Measurements from ENCODE around the gene ZSWIM8.
"Not testable (repeated sequence)": the region's sequence is repeated elsewhere in the genome, so short reads cannot be mapped to it uniquely, and the experiment has no call there.

ZSWIM8 gene

DNA sequence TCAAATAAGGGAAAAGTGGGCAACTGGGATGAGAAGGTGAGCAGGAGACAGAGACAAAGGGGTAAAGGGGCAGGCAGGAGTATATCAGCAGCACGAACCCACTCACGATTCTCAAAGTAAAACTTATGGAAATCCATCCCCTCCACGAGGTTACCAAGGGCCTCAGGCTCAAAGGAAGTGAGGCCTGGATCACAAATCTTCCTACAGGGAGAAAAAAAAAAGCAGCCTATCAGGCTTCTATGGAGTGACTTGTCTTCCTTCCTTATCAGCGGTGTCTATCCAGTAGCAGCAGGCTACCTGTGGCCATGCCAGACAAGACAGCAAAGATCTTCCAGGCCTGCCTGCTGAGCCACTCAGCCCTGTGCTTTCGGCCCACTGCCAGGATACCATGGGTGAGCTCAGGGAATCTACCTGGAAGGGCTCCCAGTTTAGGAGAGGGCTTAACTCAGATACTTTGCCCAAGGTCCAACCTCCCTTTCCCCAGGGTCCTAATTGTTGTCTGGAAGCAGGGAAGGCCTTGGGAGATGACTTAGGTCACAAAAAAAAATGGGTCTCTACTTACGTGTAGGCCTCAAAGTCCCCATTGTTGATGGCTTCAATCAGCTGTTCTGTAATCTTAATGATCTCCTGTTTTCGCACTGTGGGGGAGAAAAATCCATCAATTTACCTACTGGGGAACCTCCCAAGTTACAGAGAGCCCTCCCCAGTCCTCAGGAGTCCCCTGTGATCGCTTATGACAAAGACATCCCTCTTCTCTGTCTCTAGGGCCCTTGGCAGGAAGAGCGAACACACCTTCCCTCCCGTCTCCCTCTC, 31.7 kb downstream of the ZSWIM8 start:
- no peak for DNase-seq

DNA sequence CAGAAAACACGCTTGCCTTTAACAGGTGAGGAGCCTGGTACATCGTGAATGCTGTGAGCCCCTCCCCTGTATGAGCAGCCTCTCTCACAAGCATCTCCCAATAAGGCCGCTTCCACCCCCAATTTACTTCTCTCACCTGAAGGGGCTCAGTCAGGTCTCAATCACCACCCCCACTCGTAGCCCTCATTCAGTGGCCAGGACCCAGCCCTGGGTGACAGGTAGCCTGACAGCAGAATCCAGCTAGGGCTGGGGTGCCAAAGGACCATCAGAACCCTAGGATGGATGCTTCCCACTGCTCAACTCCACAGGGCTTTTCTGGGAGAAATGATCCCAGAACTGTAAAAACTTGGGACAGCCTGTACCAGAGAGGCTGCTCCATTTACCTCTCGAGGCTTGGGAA, 32.4 kb downstream of the ZSWIM8 start:
- DNase-seq, result no peak

DNA sequence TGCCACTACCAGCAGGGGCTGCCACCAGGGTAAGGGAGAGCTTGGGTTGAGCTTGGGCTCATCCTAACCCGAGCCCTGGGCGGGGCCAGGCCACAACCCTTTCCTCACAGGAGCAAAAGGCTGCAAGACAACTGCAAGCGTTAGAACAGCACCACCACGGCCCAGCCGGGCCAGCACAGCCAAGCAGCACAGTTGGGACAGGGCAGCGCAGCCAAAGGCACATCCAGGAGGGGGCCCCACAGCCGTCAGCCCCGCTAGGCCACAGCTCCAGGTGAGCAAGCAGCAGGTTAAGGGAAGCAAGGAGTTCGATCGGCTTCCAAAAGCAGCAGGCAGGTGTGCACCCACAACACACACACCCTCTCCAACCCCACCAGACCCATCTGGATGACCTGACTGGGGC, 33.0 kb downstream of the ZSWIM8 start:
- no peak for DNase-seq

DNA sequence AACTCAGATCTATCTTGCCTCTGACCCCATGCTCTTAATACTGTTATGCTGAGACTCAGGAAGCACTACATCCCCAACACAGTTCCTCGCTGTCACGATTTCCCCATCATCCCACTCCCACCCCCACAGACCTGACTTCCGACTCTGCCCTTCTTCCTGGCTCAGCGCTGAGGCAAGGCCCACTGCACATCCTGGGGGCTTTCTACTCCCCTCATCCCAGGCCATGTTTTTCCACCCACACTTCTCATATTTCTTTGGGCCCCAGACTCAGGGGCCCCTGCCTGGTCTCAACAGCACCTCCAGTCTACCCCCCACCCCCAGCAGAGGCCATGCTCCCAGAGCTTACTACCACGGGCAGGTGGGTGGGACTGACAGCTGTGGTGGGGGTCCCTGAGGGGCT, 33.7 kb downstream of the ZSWIM8 start:
- no peak for DNase-seq

DNA sequence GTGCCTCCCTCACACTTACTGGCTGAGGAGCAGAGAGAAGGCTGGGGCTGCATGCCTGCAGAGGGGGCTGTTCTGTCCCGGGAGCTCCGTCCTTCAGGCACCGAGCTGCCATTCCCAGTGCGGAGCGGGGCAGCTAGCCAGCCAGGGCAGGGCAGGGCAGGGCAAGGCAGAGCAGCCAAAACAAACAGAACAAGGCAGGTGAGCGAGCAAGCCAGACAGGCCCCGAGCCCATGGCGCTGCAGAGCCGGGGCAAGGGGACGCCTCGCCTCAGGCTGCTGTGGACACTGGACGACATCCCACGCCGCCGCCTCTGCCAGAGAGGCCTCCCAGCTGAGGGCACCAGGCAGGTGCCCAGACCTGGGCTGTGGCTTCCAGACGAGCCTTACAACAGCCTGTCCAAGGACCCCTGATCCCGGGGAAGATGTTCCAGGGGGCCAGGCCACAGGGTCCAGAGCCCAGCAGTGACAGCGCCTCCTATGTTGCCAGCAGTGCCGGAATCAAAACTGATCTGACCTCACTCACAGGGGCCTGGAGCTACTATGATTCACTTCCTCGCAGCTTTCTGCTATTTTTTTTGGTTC, 34.2 kb downstream of the ZSWIM8 start:
- no peak for DNase-seq

DNA sequence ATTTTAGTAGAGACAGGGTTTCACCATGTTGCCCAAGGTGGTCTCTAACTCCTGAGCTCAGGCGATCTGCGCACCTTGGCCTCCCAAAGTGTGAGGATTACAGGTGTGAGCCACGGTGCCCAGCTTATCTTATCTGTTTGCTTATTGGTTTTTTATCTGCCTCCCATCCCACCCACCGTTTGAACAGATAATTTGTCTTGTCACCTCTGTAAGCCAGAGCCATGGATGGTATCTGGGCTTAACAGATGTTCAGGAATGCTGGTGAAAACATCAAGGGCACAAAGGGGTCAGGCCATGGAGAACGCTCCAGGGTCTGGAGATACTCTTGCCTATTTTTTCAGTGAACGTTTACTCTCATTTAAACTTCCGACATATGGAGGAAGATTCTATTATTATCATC, 38.0 kb downstream of the ZSWIM8 start:
- DNase-seq, result no peak

DNA sequence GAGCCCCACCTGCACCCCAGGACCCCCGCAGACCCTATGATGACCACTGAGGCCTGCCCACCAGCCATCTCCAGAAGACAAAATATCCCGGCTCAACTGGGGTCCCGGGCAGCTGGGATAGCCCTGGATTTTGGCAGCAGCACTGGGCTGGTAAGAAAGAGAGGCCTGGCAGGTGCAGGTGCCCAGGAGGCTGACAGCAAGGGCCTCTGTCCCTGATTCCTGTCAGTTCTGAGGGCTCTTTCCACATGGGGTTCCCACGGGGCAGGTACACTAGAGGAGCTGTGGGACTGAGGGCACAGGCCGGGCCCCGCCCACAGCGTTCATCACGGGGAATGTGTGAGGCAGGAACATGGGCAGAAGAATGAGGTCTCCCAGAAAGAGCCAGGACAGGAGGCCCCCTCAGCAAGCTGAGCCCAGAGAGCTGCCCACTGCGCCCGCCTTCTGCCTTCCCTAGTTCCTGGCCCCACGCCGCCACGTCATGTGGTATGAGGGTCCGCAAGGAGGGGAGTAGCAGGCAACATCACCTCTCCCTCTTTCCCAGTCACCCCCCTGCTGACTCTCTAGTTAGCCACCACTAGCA, 38.8 kb downstream of the ZSWIM8 start:
- DNase-seq, result no peak

DNA sequence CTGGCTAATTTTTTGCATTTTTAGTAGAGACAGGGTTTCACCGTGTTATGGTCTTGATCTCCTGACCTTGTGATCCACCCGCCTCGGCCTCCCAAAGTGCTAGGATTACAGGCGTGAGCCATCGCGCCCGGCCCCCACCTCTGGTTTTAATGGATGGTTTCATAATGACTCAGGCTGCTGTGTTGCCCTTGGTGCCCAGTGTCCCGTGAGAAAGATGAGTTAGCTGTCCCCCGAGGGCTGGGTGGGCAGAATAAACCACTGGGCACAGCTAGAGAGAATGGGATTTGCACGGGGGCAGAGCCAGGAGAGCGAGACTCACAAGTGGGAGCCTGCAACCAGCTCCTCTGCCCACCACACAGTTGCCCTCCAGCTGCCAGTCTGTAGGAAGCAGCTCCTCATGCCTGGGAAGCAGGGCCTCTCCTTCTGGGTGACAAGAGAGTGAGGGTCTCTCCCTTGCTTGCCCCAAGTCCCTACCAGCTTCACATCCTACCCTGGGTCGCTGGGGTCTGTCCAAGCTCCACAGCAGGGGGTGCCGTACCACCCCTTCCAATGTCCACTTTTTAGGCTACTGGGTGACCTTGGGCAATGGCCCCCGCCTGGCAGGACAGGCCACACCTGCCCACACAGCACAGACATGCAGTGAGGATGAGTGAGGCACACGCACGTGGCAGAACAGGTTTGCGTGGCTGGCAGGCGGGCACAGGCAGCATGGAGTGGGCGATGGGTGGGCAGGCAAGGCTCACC, 42.1 kb downstream of the ZSWIM8 start:
- no peak for DNase-seq

DNA sequence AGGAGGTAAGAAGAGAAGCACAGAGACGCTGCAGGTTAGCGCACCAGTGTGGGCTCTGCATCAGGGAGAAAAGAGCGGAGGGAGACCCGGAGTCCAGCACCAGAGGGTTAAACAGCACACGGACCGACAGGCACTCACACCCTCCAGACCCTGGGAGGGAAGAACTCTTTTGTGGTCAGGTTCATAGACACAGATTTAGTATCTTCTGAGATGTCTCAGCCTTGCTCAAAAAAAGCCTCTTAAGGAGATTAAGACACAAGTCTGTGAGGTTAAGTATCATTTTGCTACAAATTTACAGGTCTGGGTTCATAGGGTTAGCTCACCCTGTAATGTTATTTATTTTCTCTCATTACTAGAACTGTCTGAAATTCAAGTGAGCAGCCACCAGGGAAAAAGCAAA, 42.8 kb downstream of the ZSWIM8 start:
- DNase-seq, result no peak

DNA sequence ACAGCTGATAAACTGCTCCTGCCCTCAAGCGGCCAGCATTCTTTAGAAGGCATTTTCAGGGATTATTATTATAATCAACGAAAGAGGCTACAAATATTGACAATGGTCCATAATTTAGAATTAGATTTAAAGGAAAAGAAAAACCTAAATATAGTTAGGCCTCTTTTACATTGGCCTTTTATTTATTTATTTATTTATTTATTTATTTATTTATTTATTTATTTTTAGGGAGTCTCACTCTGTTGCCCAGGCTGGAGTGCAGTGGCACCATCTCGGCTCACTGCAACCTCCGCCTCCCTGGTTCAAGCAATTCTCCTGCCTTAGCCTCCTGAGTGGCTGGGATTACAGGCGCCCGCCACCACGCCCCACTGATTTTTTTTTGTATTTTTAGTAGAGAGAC, 43.7 kb downstream of the ZSWIM8 start:
- not testable (repeated sequence) for DNase-seq

DNA sequence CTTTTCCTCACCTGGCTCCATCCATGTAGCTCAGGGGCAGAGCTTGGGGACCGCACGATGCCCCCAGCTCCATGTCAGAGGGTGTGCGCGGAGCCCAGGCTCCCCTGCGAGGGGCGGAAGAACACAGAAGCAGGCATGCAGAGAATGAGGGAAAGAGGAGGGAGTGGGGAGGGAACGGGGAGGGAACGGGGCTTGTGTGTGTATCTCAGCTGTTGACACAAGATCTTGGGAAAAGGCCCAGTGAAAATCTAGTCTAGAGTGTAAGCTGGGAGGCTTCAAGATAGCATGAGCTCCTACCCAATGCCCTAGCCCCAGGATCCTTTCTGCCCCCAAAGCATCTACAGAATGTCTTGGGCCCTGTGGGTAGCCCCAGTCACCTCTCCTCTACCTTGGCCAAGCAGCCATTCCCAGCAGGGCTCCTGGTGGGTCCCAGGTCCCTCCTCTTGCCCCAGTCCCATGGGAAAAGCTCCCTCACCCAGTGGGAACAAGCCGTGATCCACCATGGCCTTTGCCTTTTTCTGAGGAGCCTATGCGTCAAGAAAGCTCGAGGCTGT, 51.1 kb downstream of the ZSWIM8 start:
- no peak for DNase-seq

DNA sequence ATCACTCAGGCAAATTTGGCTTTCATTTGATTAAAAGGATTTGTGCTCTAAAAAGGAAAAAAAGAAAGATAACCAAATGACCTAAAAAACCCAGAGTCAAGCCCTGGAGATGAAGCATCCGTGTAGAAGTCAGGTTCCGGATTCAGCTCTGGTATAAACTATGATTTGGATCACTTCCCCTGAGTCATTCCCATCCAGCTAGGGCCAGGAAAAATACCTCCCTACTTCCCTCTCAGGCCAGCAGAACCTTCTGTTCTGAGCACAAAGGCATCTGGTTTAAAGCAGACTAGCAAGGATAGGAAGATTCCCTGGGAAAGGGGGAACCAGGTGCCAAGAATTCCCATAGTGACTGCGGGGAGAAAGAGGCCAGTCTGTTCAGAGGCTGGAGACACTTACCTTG, 51.7 kb downstream of the ZSWIM8 start:
- no peak for DNase-seq

DNA sequence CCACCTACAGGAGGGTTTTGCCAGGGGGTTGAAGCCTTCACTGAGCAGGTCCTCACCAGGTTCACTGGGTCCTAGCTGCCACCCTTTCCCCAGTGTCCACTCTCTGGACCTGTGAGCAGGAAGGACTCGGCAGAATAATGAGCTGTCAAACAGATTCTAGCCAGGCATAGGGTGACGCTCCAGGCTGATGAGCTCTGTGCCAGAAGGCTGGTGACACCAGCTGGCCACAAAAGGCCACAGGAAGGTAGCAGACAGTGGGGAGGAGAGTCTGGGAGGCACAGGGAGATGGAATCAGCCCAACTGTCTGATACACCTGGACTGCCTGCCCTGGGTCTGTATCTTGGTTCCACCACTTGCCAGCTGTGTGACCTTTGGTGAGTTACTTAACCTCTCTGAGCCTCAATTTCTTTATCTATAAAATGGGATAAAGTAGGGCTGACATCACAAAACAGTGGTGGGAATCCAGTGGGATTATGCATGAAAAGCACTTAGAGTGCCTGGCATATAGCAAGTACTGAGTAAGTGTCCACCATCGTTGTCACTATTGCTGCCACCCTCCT, 52.7 kb downstream of the ZSWIM8 start:
- no peak for DNase-seq

DNA sequence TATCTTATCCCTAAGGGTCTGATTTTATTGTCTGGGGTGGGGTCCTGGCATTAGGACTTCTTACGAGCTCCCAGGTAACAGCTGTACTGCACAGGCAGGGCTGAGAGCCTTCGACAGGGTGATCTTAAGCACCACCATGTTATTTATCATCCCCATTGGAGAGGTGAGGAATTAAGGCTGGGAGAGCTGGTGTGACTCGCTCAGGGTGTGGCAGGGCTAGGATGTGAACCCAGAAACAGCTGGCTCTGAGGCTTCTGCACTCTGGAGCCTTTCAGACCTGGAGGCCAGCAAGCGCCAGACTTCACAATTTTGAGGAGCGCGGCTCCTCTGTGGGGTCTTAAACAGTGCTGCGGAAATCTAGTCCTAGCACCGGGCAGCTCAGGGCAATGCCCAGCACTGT, 53.4 kb downstream of the ZSWIM8 start:
- no peak for DNase-seq

DNA sequence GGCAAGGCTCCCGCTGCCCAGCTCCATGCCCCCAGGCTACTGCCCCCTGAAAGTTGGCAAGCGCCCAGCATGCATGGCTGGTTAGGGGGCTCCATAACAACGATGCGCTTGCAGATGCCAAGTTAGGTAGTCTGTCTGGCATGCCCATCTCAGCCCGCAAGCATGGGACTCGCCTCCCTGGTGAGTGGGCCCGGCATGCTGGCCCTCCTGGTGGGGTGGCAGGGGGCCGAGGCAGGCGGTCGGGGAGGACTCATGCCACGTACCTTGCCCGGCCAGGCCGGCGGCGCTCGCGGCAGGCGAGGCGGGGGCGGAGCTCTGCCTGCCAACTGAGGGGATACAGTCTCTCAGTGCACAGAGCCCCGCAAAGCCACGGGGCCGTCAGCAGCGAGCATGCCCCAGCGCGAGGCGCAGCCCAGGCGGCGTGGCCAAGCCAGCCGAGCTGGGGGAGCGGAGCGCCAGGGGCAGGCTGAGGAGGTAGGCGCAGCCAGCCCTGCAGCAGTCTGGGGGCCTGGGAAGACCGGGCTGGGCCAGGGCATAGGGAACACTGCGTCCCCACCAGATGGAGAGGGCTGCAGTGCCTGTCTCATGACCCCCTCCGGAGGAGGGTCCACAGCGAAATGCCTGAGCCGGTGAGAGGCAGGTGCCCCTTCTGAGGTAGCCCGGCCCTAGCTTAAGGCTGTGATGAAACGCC, 54.0 kb downstream of the ZSWIM8 start:
- DNase-seq, result no peak

DNA sequence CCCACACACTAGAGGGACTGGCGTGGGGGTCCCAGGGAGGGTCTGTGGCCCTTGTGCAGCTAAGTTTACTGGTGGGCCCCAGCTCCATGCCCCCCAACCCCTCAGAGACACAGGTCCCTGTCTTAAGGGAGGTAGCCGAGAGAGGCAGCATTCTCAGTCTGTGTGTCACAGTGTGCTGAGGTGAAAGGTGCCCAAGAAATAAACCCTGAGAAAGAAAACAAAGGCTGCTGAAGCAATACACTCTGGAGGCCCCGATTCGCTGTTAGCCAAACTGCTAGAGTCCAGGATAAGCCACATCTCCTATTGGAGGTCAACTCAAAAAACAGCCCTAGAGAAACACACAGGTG, 54.6 kb downstream of the ZSWIM8 start:
- DNase-seq, result no peak

DNA sequence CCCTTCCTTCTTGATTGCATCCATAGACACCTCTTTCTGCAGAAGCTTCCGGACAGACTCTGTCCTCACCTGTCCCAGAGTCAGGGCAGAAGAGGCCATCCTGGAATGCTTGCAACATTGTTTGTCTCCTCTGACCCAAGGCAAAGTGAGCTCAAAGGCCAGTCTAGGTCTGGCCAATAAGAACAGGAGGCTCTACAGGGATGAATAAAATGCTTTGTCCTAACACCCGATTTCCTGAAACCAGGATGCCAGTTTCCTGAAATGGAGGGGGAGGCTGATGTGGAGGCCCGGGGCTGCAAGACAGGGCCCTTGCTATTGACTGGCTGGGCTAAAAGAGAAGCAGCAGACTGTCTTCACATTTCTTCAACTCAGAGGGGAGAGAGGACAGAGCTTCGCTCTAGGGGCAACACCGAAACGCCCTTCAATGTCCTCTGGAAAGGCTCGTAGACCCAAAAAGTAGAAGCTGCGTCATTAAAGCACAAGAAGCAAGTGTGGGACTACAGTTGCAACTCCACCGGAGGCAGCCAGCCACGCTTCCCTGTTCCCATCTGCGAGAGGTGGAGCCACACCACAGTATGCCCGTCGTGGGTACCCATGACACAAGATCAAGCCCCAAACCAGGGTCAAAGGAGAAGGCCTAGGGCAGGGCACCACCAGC, 55.1 kb downstream of the ZSWIM8 start:
- DNase-seq, result no peak

DNA sequence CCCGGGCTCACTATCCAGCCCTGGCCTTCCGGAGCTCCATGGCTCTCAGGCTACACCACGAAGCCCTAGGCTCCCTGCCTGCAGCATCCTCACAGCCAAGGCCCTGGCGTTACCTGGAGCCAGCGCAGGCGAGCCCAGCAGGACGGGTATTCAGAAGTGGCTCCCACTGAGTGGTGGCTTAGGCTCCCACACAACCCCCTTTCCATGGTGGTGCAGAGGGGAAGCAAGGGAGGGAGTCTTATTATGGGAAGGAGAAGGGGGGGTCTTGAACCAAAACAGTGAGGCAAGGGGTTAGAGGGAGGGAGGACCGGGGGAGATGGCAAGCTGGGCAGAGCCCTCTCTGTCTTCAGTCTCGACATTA, 55.6 kb downstream of the ZSWIM8 start:
- no peak for DNase-seq

DNA sequence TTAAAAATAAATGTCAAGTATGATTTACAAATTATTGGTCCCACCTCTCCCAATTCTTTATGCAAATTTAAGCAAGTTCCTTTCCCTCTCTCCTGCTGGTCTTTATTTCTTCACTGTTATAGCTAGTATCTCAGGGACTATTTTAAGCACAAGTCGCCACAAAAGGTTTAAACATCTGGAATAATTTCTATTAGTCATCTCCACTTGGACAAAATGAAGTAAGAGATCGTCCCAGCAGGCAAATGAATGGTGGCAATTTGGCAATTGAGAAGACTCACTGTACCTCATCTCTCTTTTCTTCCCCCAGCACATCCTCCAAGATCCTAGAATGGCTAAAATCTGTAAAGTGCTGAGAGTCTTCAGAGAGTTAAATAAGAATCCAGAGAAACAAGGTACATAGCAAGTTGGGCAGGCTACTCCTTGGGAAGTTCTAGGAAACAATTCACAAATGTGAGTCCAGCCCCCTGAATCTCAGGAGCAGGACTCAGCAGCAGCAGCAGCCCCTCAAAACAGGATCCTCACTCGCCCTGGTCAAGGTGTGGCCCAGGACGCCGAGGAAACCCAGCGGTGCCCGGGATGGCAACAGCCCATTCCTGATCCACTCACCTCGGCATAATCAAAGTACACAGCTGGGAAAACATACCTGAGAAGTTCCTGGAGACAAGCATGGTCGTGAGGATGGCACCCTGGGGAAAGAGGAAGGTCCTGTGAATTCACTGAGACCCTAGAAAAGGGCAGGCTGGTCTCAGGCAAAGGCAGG, 56.3 kb downstream of the ZSWIM8 start:
- DNase-seq, result no peak

DNA sequence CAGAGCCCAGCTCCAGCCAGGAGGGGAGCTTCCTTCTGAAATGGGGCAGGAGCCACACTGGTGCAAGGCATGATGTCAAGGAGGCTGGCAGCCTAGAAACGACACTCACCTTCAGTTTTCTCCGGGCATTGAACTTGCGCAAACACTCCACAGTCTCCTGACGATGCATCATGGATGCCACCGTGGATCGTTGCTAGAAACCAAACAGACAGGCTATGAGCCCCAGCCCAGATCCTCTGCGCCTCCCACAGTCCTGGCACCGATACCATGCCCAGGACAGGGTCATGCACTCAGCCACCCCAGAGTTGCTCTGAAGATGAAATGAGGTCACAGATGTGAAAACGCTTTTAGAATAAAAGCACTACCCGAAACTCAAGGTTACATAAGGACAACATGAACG, 56.9 kb downstream of the ZSWIM8 start:
- no peak for DNase-seq

DNA sequence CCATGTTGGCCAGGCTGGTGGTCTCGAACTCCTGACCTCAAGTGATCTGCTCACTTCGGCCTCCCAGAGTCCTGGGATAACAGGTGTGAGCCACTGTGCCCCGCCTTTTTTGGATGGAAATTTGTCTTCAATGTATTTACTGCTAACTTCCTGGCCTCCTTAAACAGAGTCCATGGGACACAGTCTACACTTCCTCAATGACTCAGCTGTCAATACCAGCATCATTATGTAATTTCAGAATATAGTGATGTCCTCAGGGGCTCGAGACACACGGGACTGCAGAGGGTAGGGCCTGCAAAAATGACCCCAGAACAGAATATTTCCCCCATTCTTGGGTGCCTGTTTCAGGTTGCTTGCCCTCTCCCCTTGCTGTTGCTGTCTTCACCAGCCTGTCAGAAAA, 57.9 kb downstream of the ZSWIM8 start:
- DNase-seq, result no peak
